Transverse colon (tissue), 4 donors: ENCODE measurements around the gene MED10.

Experiments
- CTCF ChIP-seq, 5 experiments: fragments of 200-600 bp in 3 of 5; fragments of 450-650 bp in 2 of 5; sonication (generic) in 3 of 5; IDR thresholded peaks; 1 replicate in 2 of 5; 2 replicates in 3 of 5; pipeline ENCODE4 v1.5.1; 2016 to 2017; ENCODE audit warnings: antibody characterized with exemption in 5 of 5, inconsistent platforms in 3 of 5, mild to moderate bottlenecking in 2 of 5, moderate library complexity in 1 of 5
- POLR2A ChIP-seq: fragments of 450-650 bp; IDR thresholded peaks from one replicate; pipeline ENCODE4 v1.6.1; 2016; ENCODE audit warnings: antibody characterized with exemption, mild to moderate bottlenecking, moderate library complexity
- POLR2AphosphoS5 ChIP-seq, 3 donors: sonication (generic); formaldehyde crosslinking; IDR thresholded peaks; one replicate each; pipeline ENCODE4 v1.6.1; 2016; ENCODE audit warnings: antibody characterized with exemption in 3 of 3

GRCh38 chr5:6407558-6408259 is 29.4 kb upstream of the MED10 start:
- TF ChIP-seq POLR2A (no peak), CTCF (IDR thresholded peaks at IDR 0.05) (no peak), POLR2AphosphoS5 (IDR thresholded peaks at IDR 0.05) (no peak)
